HepG2 (cell line): ENCODE results near the gene POLR3E. TPM values are rescaled to one million over a fixed set of nuclear protein-coding genes. Genes with fewer than 3 reads are reported as not detected.

ENCODE experiments used
- ATAC-seq: fragments of 200-7000 bp; cut with Tn5 transposase; 3 replicates; pipeline ENCODE4 v1.9.1; 2020; ENCODE audit warnings: mild to moderate bottlenecking, moderate library complexity
- BruUV-seq: library from RNA; stranded (reverse); fragments of 400-500 nt; replicated peaks from 2 replicates; lab custom pipeline; 2021; lab: Mats Ljungman, UMichigan
- CTCF ChIA-PET: fragments of 300-600 bp; formaldehyde crosslinking; extraction: SDS; loops from one replicate; lab custom pipeline; 2021; ENCODE audit warnings: low total read pairs, inconsistent platforms, low intra/inter-chr PET ratio; lab: Yijun Ruan, JAX
- POLR2A ChIA-PET: fragments of 350-600 bp; sonication (Branson Sonifier 250); formaldehyde crosslinking; loops from one replicate; lab custom pipeline; 2020; ENCODE audit warnings: antibody characterized with exemption, inconsistent platforms; lab: Yijun Ruan, JAX
- DNase-seq: peaks from one replicate; pipeline ENCODE4 v3.0.0-alpha.2; 2015; ENCODE audit warnings: low spot score
- FAIRE-seq: peaks from 3 replicates; lab custom pipeline; 2011; peaks lifted over from hg19 to GRCh38; lab: Jason Lieb, UNC
- H2AFZ ChIP-seq: one replicate; pipeline ENCODE4 v1.6.1; 2011; ENCODE audit warnings: low read length, inconsistent platforms
- H3K27ac ChIP-seq: fragments of 300-600 bp; 3 replicates; pipeline ENCODE4 v1.8.0; 2011; ENCODE audit warnings: mixed run types, mild to moderate bottlenecking, mixed read lengths, low read length, inconsistent platforms; ENCODE audit not compliant: insufficient read depth; ENCODE audit errors: extremely low read length
- H3K27me3 ChIP-seq, 2 experiments: fragments of 200-600 bp in 1 of 2; 2 replicates in 1 of 2; 3 replicates in 1 of 2; pipeline versions ENCODE4 v1.6.0 to v1.8.0; 2011; ENCODE audit warnings: low read length in 2 of 2, mild to moderate bottlenecking in 2 of 2, moderate library complexity in 2 of 2, inconsistent platforms in 1 of 2; ENCODE audit not compliant: insufficient read depth in 2 of 2, control insufficient read depth in 1 of 2
- H3K36me3 ChIP-seq, 2 experiments: fragments of 200-600 bp in 1 of 2; replicated peaks in 1 of 2; 2 replicates in 1 of 2; 3 replicates in 1 of 2; pipeline versions ENCODE4 v1.5.1 to v1.8.0; 2011; ENCODE audit warnings: low read length in 2 of 2, inconsistent platforms in 1 of 2; ENCODE audit not compliant: insufficient read depth in 2 of 2, control insufficient read depth in 1 of 2
- H3K4me1 ChIP-seq: 2 replicates; pipeline ENCODE4 v1.5.1; 2012; ENCODE audit warnings: low read length, inconsistent platforms; ENCODE audit not compliant: insufficient read depth
- H3K4me2 ChIP-seq: 2 replicates; pipeline ENCODE4 v1.6.0; 2011; ENCODE audit warnings: low read depth, low read length, inconsistent platforms
- H3K4me3 ChIP-seq, 3 experiments: fragments of 200-600 bp in 1 of 3; sonication (generic), shearing (Covaris generic) in 1 of 3; replicated peaks in 1 of 3; 2 replicates each; pipeline ENCODE4 v1.5.1; 2011 to 2016; ENCODE audit warnings: low read length in 3 of 3, inconsistent platforms in 2 of 3, low read depth in 2 of 3, mild to moderate bottlenecking in 2 of 3, control low read depth in 1 of 3, mixed read lengths in 1 of 3; ENCODE audit not compliant: insufficient read depth in 1 of 3
- H3K79me2 ChIP-seq: one replicate; pipeline ENCODE4 v1.6.1; 2011; ENCODE audit warnings: low read length, inconsistent platforms; ENCODE audit not compliant: insufficient read depth
- H3K9ac ChIP-seq: 2 replicates; pipeline ENCODE4 v1.6.0; 2011; ENCODE audit warnings: mild to moderate bottlenecking, low read depth, low read length, inconsistent platforms; ENCODE audit not compliant: insufficient read depth
- H3K9me3 ChIP-seq: 2 replicates; pipeline ENCODE4 v1.5.1; 2012; ENCODE audit warnings: mild to moderate bottlenecking, low read length
- H4K20me1 ChIP-seq: 2 replicates; pipeline ENCODE4 v1.6.0; 2011; ENCODE audit warnings: inconsistent platforms, mild to moderate bottlenecking, low read length, moderate library complexity; ENCODE audit not compliant: insufficient read depth
- ARID2 ChIP-seq: sonication (generic); formaldehyde crosslinking; IDR thresholded peaks from 2 replicates; pipeline ENCODE4 v1.8.1; 2022; ENCODE audit warnings: mild to moderate bottlenecking, missing genetic modification reagents, borderline replicate concordance
- BCL6 ChIP-seq: IDR thresholded peaks from 2 replicates; pipeline ENCODE4 v1.6.1; 2016; ENCODE audit warnings: missing genetic modification reagents, missing compliant biosample characterization
- CHCHD3 ChIP-seq: sonication (generic); formaldehyde crosslinking; IDR thresholded peaks from 2 replicates; pipeline ENCODE4 v1.8.0; 2022; ENCODE audit warnings: mild to moderate bottlenecking, missing genetic modification reagents, moderate library complexity
- DPF2 ChIP-seq: sonication (generic); formaldehyde crosslinking; IDR thresholded peaks from 2 replicates; pipeline ENCODE4 v1.4.0; 2020; ENCODE audit warnings: mild to moderate bottlenecking, low read depth, missing genetic modification reagents, borderline replicate concordance
- GATA4 ChIP-seq: sonication (generic); IDR thresholded peaks from 2 replicates; pipeline ENCODE4 v1.6.1; 2016; ENCODE audit warnings: antibody characterized with exemption, low read depth, borderline replicate concordance
- KDM2A ChIP-seq: sonication (generic); formaldehyde crosslinking; IDR thresholded peaks from 2 replicates; pipeline ENCODE4 v1.4.0; 2020; ENCODE audit warnings: low read depth, missing genetic modification reagents, borderline replicate concordance
- MAZ ChIP-seq, 2 experiments: sonication (generic) in 1 of 2; formaldehyde crosslinking in 1 of 2; IDR thresholded peaks; 2 replicates each; pipeline versions ENCODE4 v1.5.0 to v1.6.1; 2012 to 2020; ENCODE audit warnings: low read depth in 2 of 2, mild to moderate bottlenecking in 2 of 2, borderline replicate concordance in 1 of 2, improper control_type of control experiment in 1 of 2, low read length in 1 of 2, missing genetic modification reagents in 1 of 2, moderate library complexity in 1 of 2
- RFXAP ChIP-seq: sonication (generic); formaldehyde crosslinking; IDR thresholded peaks from 2 replicates; pipeline ENCODE4 v1.4.0; 2020; ENCODE audit warnings: missing genetic modification reagents, borderline replicate concordance
- RXRB ChIP-seq: IDR thresholded peaks from 2 replicates; pipeline ENCODE4 v1.6.1; 2016; ENCODE audit warnings: borderline replicate concordance, missing genetic modification reagents, missing compliant biosample characterization
- SIX4 ChIP-seq: sonication (generic); formaldehyde crosslinking; IDR thresholded peaks from 2 replicates; pipeline ENCODE4 v1.4.0; 2020; ENCODE audit warnings: missing genetic modification reagents
- SMYD3 ChIP-seq: sonication (generic); formaldehyde crosslinking; IDR thresholded peaks from 2 replicates; pipeline ENCODE4 v1.8.1; 2023; ENCODE audit warnings: mild to moderate bottlenecking, missing genetic modification reagents
- USF2 ChIP-seq, 2 experiments: sonication (generic) in 1 of 2; formaldehyde crosslinking in 1 of 2; IDR thresholded peaks; 2 replicates each; pipeline versions ENCODE4 v1.5.1 to v1.6.1; 2011 to 2020; ENCODE audit warnings: borderline replicate concordance in 1 of 2, low read depth in 1 of 2, low read length in 1 of 2, mild to moderate bottlenecking in 1 of 2, missing genetic modification reagents in 1 of 2, moderate library complexity in 1 of 2
- YEATS4 ChIP-seq: sonication (generic); formaldehyde crosslinking; IDR thresholded peaks from 2 replicates; pipeline ENCODE4 v1.4.0; 2020; ENCODE audit warnings: missing genetic modification reagents, borderline replicate concordance
- ZNF432 ChIP-seq: sonication (generic); formaldehyde crosslinking; IDR thresholded peaks from 2 replicates; pipeline ENCODE4 v1.5.0; 2020; ENCODE audit warnings: missing genetic modification reagents, mild to moderate bottlenecking, borderline replicate concordance
- ZNF44 ChIP-seq: sonication (generic); formaldehyde crosslinking; IDR thresholded peaks from 2 replicates; pipeline ENCODE4 v1.5.1; 2020; ENCODE audit warnings: mild to moderate bottlenecking, missing genetic modification reagents
- ZNF562 ChIP-seq: sonication (generic); formaldehyde crosslinking; IDR thresholded peaks from 2 replicates; pipeline ENCODE4 v1.8.0; 2022; ENCODE audit warnings: missing genetic modification reagents, borderline replicate concordance
- WGBS: methylation state at CpG from one replicate; pipeline ENCODE4 v1.1.6; 2017; ENCODE audit warnings: low lambda C conversion rate; 5-methylcytosine and 5-hydroxymethylcytosine counted together
- in situ Hi-C: cut with HindIII; loops from 2 replicates; pipeline ENCODE4 v1.10.0; 2017; ENCODE audit warnings: low pct_unique_long_range_greater_than_20kb; ENCODE audit not compliant: extremely low pct_ligation_motif_present
- intact Hi-C: fragments of 100-400 bp; cut with micrococcal nuclease; formaldehyde crosslinking; loops from one replicate; pipeline ENCODE4 v1.10.0; 2022; ENCODE audit not compliant: unreplicated experiment
- polyA plus RNA-seq, 8 experiments: library from polyadenylated mRNA; depleted of rRNA in 3 of 8; stranded (reverse) in 7 of 8; unstranded in 1 of 8; fragments of >200 nt; fragmentation: Illumina TruSeq in 4 of 8; extraction: Trizol in 4 of 8; gene quantifications; 2 replicates each; pipeline versions ENCODE4 v1.2.1 to v1.2.3, GENCODE V29; 2011 to 2016; ENCODE audit warnings: low read depth in 4 of 8, missing spikeins in 1 of 8, mixed read lengths in 1 of 8; ENCODE audit not compliant: insufficient read depth in 1 of 8
- total RNA-seq, 5 experiments: library from RNA; depleted of rRNA; stranded (reverse); fragments of >200 nt; fragmentation: Illumina TruSeq; extraction: Trizol; gene quantifications; 2 replicates each; pipeline ENCODE4 v1.2.3, GENCODE V29; 2016; ENCODE audit warnings: low read depth in 1 of 5
- TF ChIP-seq, protein P1 (sequence below): sonication (generic); formaldehyde crosslinking; IDR thresholded peaks from 2 replicates; pipeline ENCODE4 v1.4.0; 2020; ENCODE audit warnings: missing genetic modification reagents, mild to moderate bottlenecking, borderline replicate concordance

POLR3E gene
- total and polyA plus RNA-seq, 2 of the 13 experiments (the other 11 are each of a cell fraction or from before 2014, with no cell fraction given), result 135 to 262 TPM

DNA sequence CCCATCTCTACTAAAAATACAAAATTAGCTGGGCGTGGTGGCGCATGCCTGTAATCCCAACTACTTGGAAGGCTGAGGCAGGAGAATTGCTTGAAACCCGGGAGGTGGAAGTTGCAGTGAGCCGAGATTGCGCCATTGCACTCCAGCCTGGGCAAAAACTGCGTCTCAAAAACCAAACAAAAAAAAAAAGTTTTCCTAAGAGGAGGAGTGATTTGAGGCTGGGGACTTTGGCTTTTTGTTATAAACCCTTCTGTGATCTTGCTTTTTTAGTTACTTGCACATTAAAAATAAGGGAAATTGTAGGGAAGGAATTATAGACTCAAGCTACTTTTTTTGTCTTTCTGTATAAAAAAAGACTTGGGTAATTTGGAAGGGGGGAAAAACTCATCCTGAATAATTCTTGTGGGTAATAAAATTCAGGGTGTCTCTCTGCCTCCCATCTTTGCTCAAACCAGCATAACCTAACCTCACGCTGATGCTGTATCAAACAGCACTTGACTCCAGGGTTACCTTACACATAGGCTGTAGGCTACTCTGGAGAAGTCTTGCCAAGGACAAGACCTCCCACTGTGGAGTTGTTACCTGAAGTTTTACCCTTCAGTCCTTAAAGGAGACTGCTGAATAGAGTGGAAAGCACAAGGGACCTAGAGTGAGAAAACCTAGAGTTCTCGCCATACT, 78.9 kb downstream of the POLR3E start:
- Histone ChIP-seq H4K20me1 (peaks cover 9% of the 10 kb centered on the region), H3K9ac (peak overlapping the region; percentile 20; the same call in 1 of the 2 replicates), H3K9me3 (no peaks in the 10 kb centered on the region), H2AFZ (peak overlapping the region; percentile 58), H3K36me3 (no peaks in the 10 kb centered on the region), H3K4me1 (peaks cover 36% of the 10 kb centered on the region), H3K27ac (peak overlapping the region; percentile 23), H3K27me3 (no peaks in the 10 kb centered on the region; a peak in 1 of 5 replicates), H3K4me2 (peak overlapping the region; percentile 97), H3K4me3 (peak overlapping the region; percentile 81 to 98 (median 87); a peak in 5 of 6 replicates), H3K79me2 (peaks cover 33% of the 10 kb centered on the region)
- POLR2A ChIA-PET, result interaction anchor here (1.6 to 2.0 kb wide), 5 partner anchors 16 to 78 kb away, joined by 3 to 23 read pairs (median 4); no protein-coding TSS in a partner anchor
- CTCF ChIA-PET, result no interaction called here
- ATAC-seq, result no peak
- intact Hi-C loops, result no loop called here
- in situ Hi-C loops, result loop anchor here (10.0 kb wide), 1 partner anchor 59 kb away; no protein-coding TSS in a partner anchor
- 22% methylated on average over 8 of the region's 8 CpGs for WGBS
- no TSS peak for BruUV-seq
- no peak for FAIRE-seq
- DNase-seq, result no peak
- TF ChIP-seq MAZ (IDR thresholded peaks at IDR 0.05; ENCODE audit: borderline replicate concordance, low read depth, low read length) (no peak), MAZ (CRISPR knock-in tag; IDR thresholded peaks at IDR 0.05; ENCODE audit: low read depth) (peak; percentile 40; the same call in 1 of the 2 replicates), ZNF432 (no peak), CHCHD3 (CRISPR knock-in tag) (0 out of 2 replicates have a peak, but pooled peaks have one; percentile 26), BCL6 (peak; percentile 19; the same call in 1 of the 2 replicates), RFXAP (CRISPR knock-in tag) (no peak), DPF2 (CRISPR knock-in tag) (0 out of 2 replicates have a peak, but pooled peaks have one; percentile 9), USF2 (IDR thresholded peaks at IDR 0.05; ENCODE audit: low read depth, low read length) (no peak), USF2 (CRISPR knock-in tag; IDR thresholded peaks at IDR 0.05; ENCODE audit: borderline replicate concordance) (no peak), YEATS4 (CRISPR knock-in tag) (peak; percentile 33; the same call in 1 of the 2 replicates), GATA4 (no peak), RXRB (CRISPR knock-in tag) (no peak), ARID2 (CRISPR knock-in tag) (peak; percentile 82), ZNF562 (CRISPR knock-in tag) (no peak), SIX4 (CRISPR knock-in tag) (no peak), KDM2A (no peak), SMYD3 (0 out of 2 replicates have a peak, but pooled peaks have one; percentile 54), ZNF44 (no peak)
- TF ChIP-seq, protein P1, sequence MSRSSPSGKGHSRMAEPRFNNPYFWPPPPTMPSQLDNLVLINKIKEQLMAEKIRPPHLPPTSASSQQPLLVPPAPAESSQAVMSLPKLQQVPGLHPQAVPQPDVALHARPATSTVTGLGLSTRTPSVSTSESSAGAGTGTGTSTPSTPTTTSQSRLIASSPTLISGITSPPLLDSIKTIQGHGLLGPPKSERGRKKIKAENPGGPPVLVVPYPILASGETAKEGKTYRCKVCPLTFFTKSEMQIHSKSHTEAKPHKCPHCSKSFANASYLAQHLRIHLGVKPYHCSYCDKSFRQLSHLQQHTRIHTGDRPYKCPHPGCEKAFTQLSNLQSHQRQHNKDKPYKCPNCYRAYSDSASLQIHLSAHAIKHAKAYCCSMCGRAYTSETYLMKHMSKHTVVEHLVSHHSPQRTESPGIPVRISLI (CRISPR knock-in tag), result peak; percentile 74; the same call in 1 of the 2 replicates
